OCI-LY1 (cell line): ENCODE data around the gene LHFPL2.

Experiments
- H2AFZ ChIP-seq: fragments of 200-600 bp; sonication (generic), shearing (Covaris generic); 2 replicates; pipeline ENCODE4 v1.6.0; 2014; ENCODE audit warnings: antibody characterized with exemption, mild to moderate bottlenecking, low read length
- H3F3A ChIP-seq: fragments of 200-600 bp; sonication (generic), shearing (Covaris generic); 2 replicates; pipeline ENCODE4 v1.6.0; 2014; ENCODE audit warnings: mild to moderate bottlenecking, antibody characterized with exemption, low read length, moderate library complexity; ENCODE audit not compliant: insufficient read depth
- H3K27ac ChIP-seq: fragments of 200-600 bp; sonication (generic); 2 replicates; pipeline ENCODE4 v1.5.1; 2014; ENCODE audit warnings: low read length, mixed run types, mild to moderate bottlenecking, low read depth; ENCODE audit not compliant: poor library complexity, severe bottlenecking
- H3K27me3 ChIP-seq: fragments of 200-600 bp; sonication (generic); 2 replicates; pipeline ENCODE4 v1.6.0; 2014; ENCODE audit warnings: antibody characterized with exemption, mild to moderate bottlenecking, low read length, moderate library complexity; ENCODE audit not compliant: insufficient read depth
- H3K36me3 ChIP-seq: fragments of 200-600 bp; sonication (generic); 2 replicates; pipeline ENCODE4 v1.6.1; 2014; ENCODE audit warnings: mild to moderate bottlenecking, antibody characterized with exemption, low read length, moderate library complexity, mixed read lengths; ENCODE audit not compliant: insufficient read depth
- H3K4me1 ChIP-seq: fragments of 200-600 bp; sonication (generic); 2 replicates; pipeline ENCODE4 v1.5.1; 2014; ENCODE audit warnings: mild to moderate bottlenecking, low read length, moderate library complexity; ENCODE audit not compliant: insufficient read depth, severe bottlenecking
- H3K4me2 ChIP-seq: fragments of 200-600 bp; sonication (generic), shearing (Covaris generic); 2 replicates; pipeline ENCODE4 v1.6.1; 2014; ENCODE audit warnings: low read length
- H3K4me3 ChIP-seq: fragments of 200-600 bp; sonication (generic); 2 replicates; pipeline ENCODE4 v1.5.1; 2014; ENCODE audit warnings: low read length, low read depth, mild to moderate bottlenecking, mixed read lengths; ENCODE audit not compliant: poor library complexity, severe bottlenecking
- H3K79me2 ChIP-seq: fragments of 200-600 bp; shearing (Covaris generic); 2 replicates; pipeline ENCODE4 v1.6.1; 2016; ENCODE audit warnings: mixed run types, low read length, mixed read lengths; ENCODE audit not compliant: insufficient read depth
- H3K9ac ChIP-seq: fragments of 200-600 bp; sonication (generic), shearing (Covaris generic); 2 replicates; pipeline ENCODE4 v1.6.1; 2014; ENCODE audit warnings: mild to moderate bottlenecking, low read length, mixed read lengths
- H3K9me2 ChIP-seq: fragments of 200-600 bp; sonication (generic), shearing (Covaris generic); 2 replicates; pipeline ENCODE4 v1.6.1; 2014; ENCODE audit warnings: low read depth, mild to moderate bottlenecking, low read length, mixed read lengths
- H3K9me3 ChIP-seq: fragments of 200-600 bp; shearing (Covaris generic); 2 replicates; pipeline ENCODE4 v1.6.1; 2014; ENCODE audit warnings: low read length, mixed read lengths
- H4K20me1 ChIP-seq: fragments of 200-600 bp; sonication (generic), shearing (Covaris generic); 2 replicates; pipeline ENCODE4 v1.6.0; 2016; ENCODE audit warnings: mild to moderate bottlenecking, low read length; ENCODE audit not compliant: insufficient read depth
- EZH2 ChIP-seq: fragments of 200-600 bp; sonication (generic), shearing (Covaris generic); IDR thresholded peaks from 2 replicates; pipeline ENCODE4 v1.8.0; 2017; ENCODE audit warnings: borderline replicate concordance, mixed run types, mild to moderate bottlenecking, antibody characterized with exemption, low read length, moderate library complexity, mixed read lengths
- TF ChIP-seq, protein P1 (sequence below): fragments of 200-600 bp; sonication (generic), shearing (Covaris generic); IDR thresholded peaks from 2 replicates; pipeline ENCODE4 v1.5.1; 2017; ENCODE audit warnings: mild to moderate bottlenecking, antibody characterized with exemption, low read length, moderate library complexity, mixed read lengths

The LHFPL2 gene

DNA sequence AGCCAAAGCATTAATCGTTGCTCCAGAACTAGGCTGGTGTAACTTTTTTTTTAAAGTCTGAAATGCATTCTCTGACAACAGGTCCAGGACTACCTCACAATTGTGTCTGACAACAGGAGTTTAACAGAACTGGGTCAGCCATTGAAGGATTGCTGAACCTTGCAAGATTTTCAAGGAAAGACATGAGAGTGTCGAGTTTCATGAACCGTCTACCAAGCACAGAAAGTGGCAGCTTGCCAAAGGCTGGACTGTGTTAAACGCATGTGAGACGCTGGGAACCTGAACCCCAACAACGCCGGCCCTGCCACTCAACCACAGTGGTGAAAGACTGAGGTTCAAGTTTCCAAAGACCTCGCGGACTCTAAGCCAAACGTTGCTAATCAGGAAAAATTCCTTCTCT lies 79.1 kb downstream of the LHFPL2 start:
- no peak overlapping the region for H3K4me3 ChIP-seq

DNA sequence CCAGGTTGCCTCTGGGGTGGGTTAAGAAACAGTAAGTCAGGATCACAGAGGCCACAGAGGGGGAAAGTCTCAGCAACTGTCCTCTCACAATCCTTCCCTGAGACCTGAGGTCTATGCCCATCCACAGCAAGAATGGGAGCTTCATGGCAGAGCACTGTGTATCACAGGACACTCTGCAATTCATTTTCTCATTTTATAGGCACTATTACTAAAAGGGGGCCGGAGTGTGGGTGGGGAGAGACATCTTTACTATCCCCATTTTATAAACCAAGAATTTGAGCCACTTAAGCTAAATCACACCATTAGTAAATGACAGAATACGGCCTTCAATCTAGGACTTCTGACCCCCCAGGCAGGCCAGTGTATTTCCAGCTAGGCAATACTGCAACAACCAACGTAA lies 79.9 kb downstream of the LHFPL2 start:
- Histone ChIP-seq H3K9ac (no peak overlapping the region; the same call in 1 of the 2 replicates), H3K9me3 (peaks cover 3% of the 10 kb centered on the region; the same call in 1 of the 2 replicates), H3K9me2 (no peaks in the 10 kb centered on the region), H3K27me3 (no peaks in the 10 kb centered on the region), H2AFZ (no peak overlapping the region), H4K20me1 (no peaks in the 10 kb centered on the region), H3F3A (0 out of 2 replicates have a peak, but pooled peaks cover 1% of the 10 kb centered on the region), H3K36me3 (peaks cover 38% of the 10 kb centered on the region), H3K4me1 (peaks cover 49% of the 10 kb centered on the region), H3K79me2 (peaks cover 5% of the 10 kb centered on the region; the same call in 1 of the 2 replicates), H3K4me2 (peak overlapping the region; percentile 18; the same call in 1 of the 2 replicates), H3K27ac (peak overlapping the region; percentile 20), H3K4me3 (no peak overlapping the region)
- TF ChIP-seq EZH2, result no peak
- TF ChIP-seq, protein P1, sequence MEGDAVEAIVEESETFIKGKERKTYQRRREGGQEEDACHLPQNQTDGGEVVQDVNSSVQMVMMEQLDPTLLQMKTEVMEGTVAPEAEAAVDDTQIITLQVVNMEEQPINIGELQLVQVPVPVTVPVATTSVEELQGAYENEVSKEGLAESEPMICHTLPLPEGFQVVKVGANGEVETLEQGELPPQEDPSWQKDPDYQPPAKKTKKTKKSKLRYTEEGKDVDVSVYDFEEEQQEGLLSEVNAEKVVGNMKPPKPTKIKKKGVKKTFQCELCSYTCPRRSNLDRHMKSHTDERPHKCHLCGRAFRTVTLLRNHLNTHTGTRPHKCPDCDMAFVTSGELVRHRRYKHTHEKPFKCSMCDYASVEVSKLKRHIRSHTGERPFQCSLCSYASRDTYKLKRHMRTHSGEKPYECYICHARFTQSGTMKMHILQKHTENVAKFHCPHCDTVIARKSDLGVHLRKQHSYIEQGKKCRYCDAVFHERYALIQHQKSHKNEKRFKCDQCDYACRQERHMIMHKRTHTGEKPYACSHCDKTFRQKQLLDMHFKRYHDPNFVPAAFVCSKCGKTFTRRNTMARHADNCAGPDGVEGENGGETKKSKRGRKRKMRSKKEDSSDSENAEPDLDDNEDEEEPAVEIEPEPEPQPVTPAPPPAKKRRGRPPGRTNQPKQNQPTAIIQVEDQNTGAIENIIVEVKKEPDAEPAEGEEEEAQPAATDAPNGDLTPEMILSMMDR, result no peak

More for the DNA sequence above, 79.1 kb downstream of the LHFPL2 start:
- Histone ChIP-seq H3K9me3 (peaks cover 3% of the 10 kb centered on the region; the same call in 1 of the 2 replicates), H3K79me2 (peaks cover 5% of the 10 kb centered on the region; the same call in 1 of the 2 replicates), H3K9ac (no peak overlapping the region; the same call in 1 of the 2 replicates), H3K27me3 (no peaks in the 10 kb centered on the region), H3K36me3 (peaks cover 31% of the 10 kb centered on the region), H3K4me2 (peak overlapping the region; percentile 44; the same call in 1 of the 2 replicates), H3F3A (0 out of 2 replicates have a peak, but pooled peaks cover 3% of the 10 kb centered on the region), H2AFZ (no peak overlapping the region), H4K20me1 (no peaks in the 10 kb centered on the region), H3K27ac (peak overlapping the region; percentile 20), H3K4me1 (peaks cover 56% of the 10 kb centered on the region), H3K9me2 (no peaks in the 10 kb centered on the region)
- TF ChIP-seq EZH2, result no peak
- TF ChIP-seq, protein P1, result no peak

DNA sequence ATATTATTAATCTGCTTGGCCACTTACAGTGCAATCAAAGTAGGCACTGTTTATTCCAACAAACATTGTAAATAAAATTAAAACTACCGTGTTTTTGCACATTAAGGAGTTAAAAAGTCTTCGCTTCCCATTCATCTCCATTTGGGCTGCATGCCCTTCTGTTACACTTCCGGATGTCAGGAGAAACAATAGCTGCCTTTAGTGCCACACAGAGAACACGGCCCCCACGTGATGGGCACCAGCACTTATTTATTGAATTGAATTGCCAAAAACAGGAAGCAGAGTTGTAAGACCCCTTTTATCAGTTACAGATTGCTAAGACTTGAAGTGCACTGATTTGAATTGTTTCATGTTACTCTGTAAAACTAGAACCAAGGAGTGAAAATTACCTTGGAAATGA lies 80.4 kb downstream of the LHFPL2 start:
- no peaks in the 10 kb centered on the region for H4K20me1 ChIP-seq
- H3K4me2 ChIP-seq, result peak overlapping the region; percentile 18; the same call in 1 of the 2 replicates
- H3K9me2 ChIP-seq, result no peaks in the 10 kb centered on the region
- peaks cover 5% of the 10 kb centered on the region; the same call in 1 of the 2 replicates for H3K79me2 ChIP-seq
- TF ChIP-seq, protein P1, result no peak
- no peak overlapping the region for H3K4me3 ChIP-seq
- no peaks in the 10 kb centered on the region for H3F3A ChIP-seq
- H3K27me3 ChIP-seq, result no peaks in the 10 kb centered on the region
- peaks cover 44% of the 10 kb centered on the region for H3K4me1 ChIP-seq
- no peak overlapping the region for H2AFZ ChIP-seq
- peak overlapping the region; percentile 20 for H3K27ac ChIP-seq
- H3K9me3 ChIP-seq, result peaks cover 3% of the 10 kb centered on the region; the same call in 1 of the 2 replicates
- H3K9ac ChIP-seq, result no peak overlapping the region
- peaks cover 40% of the 10 kb centered on the region for H3K36me3 ChIP-seq
